Stimulated activated CD4-positive, alpha-beta T cell treated with anti-CD3 and anti-CD28 coated beads, TNF-alpha, amount 100 ng/mL, for 48 hours (primary cell): ENCODE results near the gene CGREF1.
"Not testable (repeated sequence)": the region's sequence is repeated elsewhere in the genome, so short reads cannot be mapped to it uniquely, and the experiment has no call there.

ENCODE experiments used
- DNase-seq, 3 donors: peaks; one replicate each; pipeline ENCODE4 v3.0.0-alpha.2; 2020; ENCODE audit warnings: low read depth in 3 of 3

CGREF1 gene

DNA sequence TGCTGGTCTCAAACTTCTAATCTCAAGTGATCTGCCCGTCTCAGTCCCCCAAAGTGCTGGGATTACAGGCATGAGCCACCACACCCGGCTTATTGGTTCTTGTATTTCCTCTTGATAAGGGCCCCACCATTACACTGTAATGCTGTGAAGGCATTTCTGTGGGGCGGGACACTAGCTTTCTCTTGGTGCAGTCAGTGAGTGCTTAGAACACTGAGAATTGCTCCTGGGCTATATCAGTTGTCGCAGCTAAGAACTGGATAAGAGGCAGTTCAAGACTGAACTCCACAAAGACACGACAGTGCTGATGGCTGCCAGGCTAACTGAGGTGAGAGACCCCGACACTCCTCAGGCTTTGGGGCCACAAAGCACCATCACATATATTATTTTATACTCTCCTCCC is 30.3 kb downstream of the CGREF1 start:
- no peak for DNase-seq

DNA sequence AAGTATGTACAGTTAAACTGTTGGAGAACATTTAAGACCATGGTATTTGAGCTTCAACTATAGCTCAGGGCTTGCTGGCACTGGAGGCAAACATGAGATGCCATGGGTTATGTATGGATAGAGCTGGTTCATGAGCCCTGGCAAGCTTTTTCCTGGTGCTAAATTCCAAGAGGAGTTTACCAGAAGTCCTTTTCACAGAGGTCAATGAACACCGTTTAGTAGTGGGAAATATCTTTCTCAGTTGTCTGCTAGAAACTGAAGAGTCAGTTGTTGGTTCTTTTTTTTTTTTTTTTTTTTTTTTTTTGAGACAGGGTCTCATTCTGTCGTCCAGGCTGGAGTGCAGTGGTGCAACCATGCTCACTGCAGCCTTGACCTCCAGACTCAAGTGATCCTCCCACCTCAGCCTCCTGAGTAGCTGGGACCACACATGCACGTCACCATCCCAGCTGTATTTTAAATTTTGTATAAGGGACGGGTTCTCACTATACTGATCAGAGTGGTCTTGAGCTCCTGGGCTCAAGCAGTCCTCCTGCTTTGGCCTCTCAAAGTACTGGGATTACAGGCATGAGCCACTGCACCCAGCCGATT is 31.0 kb downstream of the CGREF1 start:
- no peak for DNase-seq

DNA sequence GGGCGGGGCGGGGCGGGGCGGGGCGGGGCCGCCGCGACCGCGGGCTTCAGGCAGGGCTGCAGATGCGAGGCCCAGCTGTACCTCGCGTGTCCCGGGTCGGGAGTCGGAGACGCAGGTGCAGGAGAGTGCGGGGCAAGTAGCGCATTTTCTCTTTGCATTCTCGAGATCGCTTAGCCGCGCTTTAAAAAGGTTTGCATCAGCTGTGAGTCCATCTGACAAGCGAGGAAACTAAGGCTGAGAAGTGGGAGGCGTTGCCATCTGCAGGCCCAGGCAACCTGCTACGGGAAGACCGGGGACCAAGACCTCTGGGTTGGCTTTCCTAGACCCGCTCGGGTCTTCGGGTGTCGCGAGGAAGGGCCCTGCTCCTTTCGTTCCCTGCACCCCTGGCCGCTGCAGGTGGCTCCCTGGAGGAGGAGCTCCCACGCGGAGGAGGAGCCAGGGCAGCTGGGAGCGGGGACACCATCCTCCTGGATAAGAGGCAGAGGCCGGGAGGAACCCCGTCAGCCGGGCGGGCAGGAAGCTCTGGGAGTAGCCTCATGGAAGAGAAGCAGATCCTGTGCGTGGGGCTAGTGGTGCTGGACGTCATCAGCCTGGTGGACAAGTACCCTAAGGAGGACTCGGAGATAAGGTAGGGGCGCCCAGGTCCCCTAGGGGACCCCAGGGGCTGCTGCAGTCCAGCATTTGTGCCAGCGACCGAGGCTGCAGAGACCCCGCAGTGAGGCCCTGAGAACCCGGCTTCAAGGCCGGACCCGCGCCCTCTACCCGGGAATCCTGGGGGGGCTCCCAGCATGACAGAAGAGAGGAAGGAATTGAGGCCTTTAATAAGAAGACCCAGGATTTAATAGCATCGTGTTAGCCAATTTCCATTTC is 32.0 kb downstream of the CGREF1 start, which contains the start of gene KHK:
KHK (plus strand) TSS at position 49 of the 870 bp plus-strand sequence; CDS start at position 537, 488 bp downstream.
- DNase-seq, result peak in 1 of 3 donors; percentile 14

DNA sequence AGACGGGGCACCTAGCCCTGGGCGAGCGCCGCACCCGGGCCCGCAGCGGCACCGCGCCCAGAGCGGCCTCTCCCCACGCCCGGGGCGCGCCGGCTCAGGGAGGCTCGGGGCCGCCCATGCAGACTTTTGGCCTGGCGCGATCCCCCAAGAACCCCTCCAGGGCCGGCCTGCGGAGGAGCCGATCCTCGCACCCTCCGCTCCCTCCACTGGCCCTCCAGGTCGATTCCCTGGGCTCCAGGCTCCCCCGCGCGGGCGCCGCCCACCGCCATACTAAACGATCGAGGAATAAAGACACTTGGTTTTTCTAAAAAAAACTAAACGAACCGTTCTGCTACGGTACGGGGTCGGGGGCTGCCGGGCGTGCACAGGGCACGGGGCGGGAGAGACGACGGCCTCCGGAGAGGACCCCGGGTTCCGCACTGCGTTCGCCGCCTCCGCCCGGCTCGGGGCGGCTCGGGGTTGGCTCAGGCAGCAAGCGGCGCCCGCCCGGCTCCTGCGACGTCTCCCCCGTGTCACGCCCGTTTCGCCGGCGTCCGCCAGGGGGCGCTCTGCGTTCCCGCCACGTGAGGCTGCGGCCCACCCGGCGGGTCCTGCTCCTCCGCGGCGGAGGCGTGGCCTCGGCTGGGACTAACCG is 32.7 kb downstream of the CGREF1 start:
- DNase-seq, result peak; percentile 94 to 97 (median 96)

DNA sequence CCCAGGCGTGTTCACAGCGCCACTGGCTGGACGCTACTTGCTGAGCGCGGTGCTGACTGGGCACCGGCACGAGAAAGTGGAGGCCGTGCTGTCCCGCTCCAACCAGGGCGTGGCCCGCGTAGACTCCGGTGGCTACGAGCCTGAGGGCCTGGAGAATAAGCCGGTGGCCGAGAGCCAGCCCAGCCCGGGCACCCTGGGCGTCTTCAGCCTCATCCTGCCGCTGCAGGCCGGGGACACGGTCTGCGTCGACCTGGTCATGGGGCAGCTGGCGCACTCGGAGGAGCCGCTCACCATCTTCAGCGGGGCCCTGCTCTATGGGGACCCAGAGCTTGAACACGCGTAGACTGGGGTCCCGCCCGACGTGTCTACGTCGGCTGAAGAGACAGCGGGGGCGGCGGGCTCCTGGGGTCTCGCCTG is 33.2 kb downstream of the CGREF1 start:
- no peak for DNase-seq

DNA sequence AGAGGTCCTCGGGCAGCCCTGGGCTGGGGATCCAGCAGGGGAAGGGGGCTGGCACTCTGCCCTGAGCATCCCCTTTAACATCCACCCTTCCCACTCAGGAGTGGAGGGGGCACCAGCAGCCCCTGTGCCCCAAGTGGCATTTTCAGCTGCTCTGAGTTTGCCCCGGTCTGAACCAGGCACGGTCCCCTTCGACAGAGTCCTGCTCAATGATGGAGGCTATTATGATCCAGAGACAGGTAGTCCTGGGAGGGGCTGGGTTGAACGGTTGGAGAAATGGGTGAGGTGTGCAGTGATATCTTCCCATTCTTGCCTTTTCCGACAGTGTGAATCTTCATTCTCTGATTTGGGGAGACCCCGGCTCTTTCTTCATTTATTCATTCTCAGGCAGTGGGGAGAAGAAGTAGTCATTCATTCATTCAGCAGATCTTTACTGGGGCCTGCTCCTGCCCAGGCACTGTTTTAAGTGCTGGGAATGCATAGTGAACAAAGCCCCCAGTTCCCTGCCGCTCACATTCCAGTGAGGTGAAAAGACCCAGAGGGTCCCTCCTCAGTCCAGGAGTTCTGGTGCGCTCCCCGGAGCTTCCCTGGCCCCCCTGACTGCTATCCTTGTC is 33.8 kb downstream of the CGREF1 start:
- DNase-seq, result no peak

DNA sequence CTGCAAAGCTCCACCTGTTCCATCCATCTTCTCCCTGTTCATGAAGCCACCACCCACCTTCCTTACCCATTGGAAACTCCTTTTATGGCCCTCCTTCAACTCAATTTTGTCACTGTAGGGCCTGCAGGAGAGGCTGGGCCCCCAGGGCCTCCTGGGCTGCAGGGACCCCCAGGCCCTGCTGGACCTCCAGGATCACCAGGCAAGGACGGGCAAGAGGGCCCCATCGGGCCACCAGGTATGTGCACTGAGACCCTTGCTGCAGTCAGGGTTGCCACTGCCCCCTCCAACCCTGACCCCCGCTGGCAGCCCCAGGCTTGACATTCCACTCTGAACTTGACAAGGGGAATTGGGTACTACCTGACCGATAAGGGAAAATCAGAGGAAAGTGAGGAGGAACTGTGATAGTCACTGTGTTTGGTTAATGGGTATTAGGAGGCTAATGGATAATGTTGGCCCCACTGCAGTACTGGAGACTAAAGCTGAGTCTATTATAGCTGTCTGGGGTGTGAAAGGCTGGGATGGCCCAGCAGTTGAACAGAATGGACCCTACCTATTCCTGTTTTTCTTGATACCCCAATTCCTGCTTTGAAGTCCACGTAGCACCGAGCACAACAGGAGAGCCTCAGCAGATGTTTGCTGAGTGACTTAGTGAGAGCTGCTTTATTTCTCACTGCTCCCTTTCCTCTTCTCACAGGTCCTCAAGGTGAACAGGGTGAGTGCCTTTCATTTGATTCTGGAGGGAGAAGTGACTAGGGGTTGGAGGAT is 34.4 kb downstream of the CGREF1 start:
- DNase-seq, result no peak

DNA sequence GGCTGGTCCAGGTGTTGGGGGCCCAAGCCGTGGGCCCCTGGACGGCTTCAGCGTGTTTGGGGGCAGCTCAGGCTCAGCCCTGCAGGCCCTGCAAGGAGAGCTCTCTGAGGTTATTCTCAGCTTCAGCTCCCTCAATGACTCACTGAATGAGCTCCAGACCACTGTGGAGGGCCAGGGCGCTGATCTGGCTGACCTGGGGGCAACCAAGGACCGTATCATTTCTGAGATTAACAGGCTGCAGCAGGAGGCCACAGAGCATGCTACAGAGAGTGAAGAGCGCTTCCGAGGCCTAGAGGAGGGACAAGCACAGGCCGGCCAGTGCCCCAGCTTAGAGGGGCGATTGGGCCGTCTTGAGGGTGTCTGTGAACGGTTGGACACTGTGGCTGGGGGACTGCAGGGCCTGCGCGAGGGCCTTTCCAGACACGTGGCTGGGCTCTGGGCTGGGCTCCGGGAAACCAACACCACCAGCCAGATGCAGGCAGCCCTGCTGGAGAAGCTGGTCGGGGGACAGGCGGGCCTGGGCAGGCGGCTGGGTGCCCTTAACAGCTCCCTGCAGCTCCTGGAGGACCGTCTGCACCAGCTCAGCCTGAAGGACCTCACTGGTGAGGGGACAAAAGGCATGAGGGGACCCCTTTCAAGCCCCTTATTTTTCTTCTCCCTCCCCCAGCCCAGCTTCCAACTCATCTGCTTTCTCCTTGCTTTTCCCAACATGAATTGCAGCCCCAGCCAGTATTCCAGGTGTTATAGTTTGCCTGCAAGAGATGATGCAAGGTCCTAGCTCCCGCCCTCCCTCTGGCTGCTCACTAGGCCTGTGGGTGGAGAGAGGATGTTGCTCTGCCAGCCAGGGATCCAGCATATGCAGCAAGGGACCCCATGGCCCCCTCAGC is 35.3 kb downstream of the CGREF1 start:
- DNase-seq, result no peak

DNA sequence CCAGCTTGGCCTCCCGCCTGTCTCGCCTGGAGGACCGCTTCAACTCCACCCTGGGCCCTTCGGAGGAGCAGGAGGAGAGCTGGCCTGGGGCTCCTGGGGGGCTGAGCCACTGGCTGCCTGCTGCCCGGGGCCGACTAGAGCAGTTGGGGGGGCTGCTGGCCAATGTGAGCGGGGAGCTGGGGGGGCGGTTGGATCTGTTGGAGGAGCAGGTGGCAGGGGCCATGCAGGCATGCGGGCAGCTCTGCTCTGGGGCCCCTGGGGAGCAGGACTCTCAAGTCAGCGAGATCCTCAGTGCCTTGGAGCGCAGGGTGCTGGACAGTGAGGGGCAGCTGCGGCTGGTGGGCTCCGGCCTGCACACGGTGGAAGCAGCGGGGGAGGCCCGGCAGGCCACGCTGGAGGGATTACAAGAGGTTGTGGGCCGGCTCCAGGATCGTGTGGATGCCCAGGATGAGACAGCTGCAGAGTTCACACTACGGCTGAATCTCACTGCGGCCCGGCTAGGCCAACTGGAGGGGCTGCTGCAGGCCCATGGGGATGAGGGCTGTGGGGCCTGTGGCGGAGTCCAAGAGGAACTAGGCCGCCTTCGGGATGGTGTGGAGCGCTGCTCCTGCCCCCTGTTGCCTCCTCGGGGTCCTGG is 36.0 kb downstream of the CGREF1 start:
- no peak for DNase-seq

DNA sequence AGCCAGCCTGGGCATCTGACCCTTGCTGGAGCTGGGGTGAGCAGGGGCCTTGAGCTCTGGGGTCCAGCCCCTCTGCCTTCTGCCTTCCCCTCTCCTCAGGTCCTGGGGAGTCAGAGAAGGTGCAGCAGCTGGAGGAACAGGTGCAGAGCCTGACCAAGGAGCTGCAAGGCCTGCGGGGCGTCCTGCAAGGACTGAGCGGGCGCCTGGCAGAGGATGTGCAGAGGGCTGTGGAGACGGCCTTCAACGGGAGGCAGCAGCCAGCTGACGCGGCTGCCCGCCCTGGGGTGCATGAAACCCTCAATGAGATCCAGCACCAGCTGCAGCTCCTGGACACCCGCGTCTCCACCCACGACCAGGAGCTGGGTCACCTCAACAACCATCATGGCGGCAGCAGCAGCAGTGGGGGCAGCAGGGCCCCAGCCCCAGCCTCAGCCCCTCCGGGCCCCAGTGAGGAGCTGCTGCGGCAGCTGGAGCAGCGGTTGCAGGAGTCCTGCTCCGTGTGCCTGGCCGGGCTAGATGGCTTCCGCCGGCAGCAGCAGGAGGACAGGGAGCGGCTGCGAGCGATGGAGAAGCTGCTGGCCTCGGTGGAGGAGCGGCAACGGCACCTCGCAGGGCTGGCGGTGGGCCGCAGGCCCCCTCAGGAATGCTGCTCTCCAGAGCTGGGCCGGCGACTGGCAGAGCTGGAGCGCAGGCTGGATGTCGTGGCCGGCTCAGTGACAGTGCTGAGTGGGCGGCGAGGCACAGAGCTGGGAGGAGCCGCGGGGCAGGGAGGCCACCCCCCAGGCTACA is 36.8 kb downstream of the CGREF1 start:
- no peak for DNase-seq

DNA sequence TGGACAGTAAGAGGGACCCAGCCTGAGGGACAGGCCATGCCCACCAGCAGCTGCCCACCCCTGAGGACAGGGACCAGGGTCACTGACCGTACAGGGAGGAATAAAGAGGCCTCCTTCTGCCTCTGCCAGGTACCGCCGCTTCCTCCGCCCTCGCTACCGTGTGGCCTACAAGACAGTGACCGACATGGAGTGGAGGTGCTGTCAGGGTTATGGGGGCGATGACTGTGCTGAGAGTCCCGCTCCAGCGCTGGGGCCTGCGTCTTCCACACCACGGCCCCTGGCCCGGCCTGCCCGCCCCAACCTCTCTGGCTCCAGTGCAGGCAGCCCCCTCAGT is 38.4 kb downstream of the CGREF1 start:
- no peak for DNase-seq

DNA sequence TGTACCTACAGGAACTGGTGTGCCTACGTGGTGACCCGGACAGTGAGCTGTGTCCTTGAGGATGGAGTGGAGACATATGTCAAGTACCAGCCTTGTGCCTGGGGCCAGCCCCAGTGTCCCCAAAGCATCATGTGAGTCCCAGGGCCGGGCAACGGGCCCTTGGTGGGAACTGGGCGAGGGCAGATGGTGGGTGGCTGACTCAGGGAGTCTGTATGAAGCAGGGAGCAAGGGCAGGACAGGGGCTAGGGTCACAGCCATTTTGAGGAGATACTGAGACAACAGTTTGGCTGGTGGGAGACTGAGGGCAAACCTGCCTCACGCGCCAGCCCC is 38.8 kb downstream of the CGREF1 start:
- DNase-seq, result no peak

DNA sequence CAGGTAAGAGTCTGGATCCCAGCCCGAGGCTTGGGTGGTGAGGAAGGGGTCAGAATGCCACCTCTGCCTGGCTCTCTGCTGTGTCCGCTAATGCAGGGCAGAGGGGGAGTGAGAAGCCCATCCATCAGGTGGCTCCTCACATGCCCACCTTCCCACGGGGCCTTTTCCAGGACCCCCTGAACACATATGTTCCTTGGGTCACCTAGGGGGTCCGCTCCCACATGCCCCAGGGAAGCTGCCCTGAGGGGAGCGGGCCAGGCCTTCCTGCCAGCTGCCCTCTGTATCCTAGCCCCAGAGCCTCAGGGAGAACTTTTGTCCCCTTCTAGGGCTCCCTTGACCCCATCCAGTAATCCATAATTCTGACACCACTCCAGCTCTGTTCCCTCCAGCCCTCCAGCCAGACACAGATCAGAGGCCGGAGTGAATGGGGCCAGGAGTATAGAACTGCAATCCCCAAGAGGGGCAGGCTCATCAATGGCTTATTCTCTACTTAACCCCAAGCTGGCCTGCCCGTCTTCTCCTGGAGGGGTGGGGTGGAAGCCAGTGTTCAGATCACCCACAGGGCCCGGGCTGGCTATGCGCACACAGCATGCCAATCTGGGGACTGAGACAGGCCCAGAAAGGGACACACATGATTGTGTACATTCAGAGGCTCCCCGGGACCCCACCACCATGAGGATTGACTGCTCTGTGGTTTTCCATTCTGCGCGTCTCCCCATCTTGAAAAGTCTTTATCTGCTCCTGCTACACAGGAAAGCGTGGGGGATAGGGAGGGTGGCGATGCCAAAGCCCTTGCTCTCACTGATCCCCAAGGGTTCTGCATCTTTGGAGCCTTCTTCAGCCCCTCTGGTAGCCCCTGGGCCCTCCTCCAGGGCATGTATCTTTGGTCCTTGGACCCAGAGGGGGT is 39.4 kb downstream of the CGREF1 start:
- no peak for DNase-seq

DNA sequence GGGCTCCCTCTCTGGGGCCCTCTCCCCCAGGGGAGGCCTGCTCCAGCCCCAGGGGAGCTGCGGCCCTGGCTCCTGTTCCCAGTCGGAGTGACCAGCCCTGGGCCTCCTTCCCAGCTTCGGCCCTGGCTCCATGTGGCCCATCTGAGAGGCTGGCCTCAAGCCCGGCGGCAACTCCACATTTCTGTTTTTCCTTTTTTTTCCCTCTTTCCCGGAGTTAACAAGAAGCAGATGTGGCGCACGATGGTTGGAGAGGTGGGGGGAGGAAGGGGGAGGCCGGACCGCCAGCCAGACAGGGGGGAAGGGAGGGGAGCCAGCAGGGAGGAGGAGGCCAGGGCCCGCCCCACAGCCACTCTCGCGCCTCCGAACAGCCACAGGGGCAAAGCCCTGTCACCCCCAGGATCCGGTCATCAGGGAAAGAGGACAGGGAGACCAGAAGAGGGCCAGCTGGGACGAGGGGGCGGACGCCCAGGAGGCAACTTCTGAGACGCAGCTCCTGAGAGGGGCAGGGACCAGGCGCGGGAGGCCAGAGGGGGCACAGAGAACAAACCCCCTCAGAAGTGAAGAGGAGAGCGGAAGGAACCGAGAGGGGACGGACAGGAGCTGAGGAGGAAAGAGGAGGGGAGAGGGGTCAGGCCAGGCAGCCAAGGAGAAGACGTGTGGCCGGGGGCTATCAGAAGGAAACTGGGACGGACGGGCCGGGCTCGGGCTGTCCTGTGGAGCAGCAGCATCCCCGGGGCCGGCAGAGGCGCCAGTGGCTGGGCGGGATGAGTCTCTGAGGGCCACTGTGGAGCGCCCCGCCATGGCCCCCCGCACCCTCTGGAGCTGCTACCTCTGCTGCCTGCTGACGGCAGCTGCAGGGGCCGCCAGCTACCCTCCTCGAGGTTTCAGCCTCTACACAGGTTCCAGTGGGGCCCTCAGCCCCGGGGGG is 40.4 kb downstream of the CGREF1 start, which contains the start of gene EMILIN1:
EMILIN1 (plus strand) TSS at position 349 of the 928 bp plus-strand sequence; CDS start at position 800, 451 bp downstream.
- no peak for DNase-seq

DNA sequence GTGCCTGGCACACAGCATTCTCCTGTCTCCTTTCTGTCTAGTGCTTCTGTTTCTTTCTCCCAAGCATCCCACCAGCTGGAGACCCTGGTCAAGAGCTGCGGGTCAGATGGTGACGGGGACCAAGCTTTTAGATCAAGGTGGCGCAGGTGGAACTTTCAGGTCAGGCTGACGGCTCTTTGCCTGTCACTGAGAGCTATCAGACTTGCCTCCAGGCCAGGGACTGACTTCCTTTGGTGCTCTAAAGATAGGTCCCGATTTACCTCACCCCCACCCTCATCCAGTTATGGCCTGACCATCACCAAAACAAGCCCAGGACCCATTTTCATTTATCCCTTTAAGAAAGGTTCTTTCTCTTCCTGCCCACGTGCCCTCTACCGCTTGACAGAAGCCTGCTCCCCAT is 41.7 kb downstream of the CGREF1 start:
- no peak for DNase-seq

DNA sequence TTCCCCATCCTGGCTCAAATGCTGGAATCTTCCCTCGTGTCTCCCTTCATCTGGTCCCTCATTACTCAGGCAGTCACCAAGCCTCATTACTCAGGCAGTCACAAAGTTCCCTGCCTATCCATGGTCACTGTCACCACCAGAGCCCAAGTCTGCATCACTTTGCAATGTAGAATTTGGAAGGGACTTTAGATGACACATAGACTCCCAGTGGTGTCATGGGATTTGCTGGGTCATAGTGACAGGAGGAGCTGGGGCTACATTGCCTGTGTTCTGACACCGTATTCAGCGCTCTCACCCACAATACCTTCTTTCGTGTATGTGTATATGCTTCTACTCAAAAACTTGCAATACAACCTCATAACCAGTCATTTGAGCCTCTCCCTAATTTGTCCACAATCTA is 42.6 kb downstream of the CGREF1 start:
- no peak for DNase-seq

DNA sequence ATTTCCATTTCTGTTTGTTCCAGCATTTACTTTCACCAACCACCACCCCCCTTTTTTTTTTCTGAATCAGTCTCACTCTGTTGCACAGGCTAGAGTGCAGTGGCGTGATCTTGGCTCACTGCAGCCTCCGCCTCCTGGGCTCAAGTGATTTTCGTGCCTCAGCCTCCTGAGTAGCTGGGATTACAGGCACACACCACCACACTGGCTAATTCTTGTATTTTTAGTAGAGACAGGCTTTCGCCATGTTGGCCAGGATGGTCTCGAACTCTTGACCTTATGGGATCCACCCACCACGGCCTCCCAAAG is 43.4 kb downstream of the CGREF1 start:
- not testable (repeated sequence) for DNase-seq
